Ishikawa (cell line): ENCODE results near the gene ADAR.
A peak's percentile ranks its signal among the peaks of the same experiment; 100 is the strongest.

Source experiments
- CEBPB ChIP-seq: IDR thresholded peaks from 2 replicates; pipeline ENCODE4 v1.6.1; 2012
- CREB1 ChIP-seq: IDR thresholded peaks from 2 replicates; pipeline ENCODE4 v1.6.1; 2012; ENCODE audit warnings: low read depth
- EGR1 ChIP-seq: IDR thresholded peaks from 2 replicates; pipeline ENCODE4 v1.6.1; 2012
- EP300 ChIP-seq: IDR thresholded peaks from 2 replicates; pipeline ENCODE4 v1.6.1; 2012; ENCODE audit warnings: borderline replicate concordance
- FOXM1 ChIP-seq: IDR thresholded peaks from 2 replicates; pipeline ENCODE4 v1.6.1; 2012; ENCODE audit warnings: low read depth, borderline replicate concordance
- NFIC ChIP-seq: IDR thresholded peaks from 2 replicates; pipeline ENCODE4 v1.6.1; 2012
- RAD21 ChIP-seq: IDR thresholded peaks from 2 replicates; pipeline ENCODE4 v1.6.1; 2012; ENCODE audit warnings: low read depth
- TAF1 ChIP-seq: IDR thresholded peaks from 2 replicates; pipeline ENCODE4 v1.6.1; 2012; ENCODE audit warnings: low read depth, mild to moderate bottlenecking
- TCF12 ChIP-seq: IDR thresholded peaks from 2 replicates; pipeline ENCODE4 v1.6.1; 2012; ENCODE audit warnings: low read depth
- TEAD4 ChIP-seq: IDR thresholded peaks from 2 replicates; pipeline ENCODE4 v1.6.1; 2012
- YY1 ChIP-seq: IDR thresholded peaks from 2 replicates; pipeline ENCODE4 v1.6.1; 2012; ENCODE audit warnings: low read depth
- ZBTB7A ChIP-seq: IDR thresholded peaks from 2 replicates; pipeline ENCODE4 v1.6.1; 2012; ENCODE audit warnings: low read depth
- TF ChIP-seq, protein P1 (sequence below): IDR thresholded peaks from 2 replicates; pipeline ENCODE4 v1.6.1; 2012; ENCODE audit warnings: low read depth, mild to moderate bottlenecking
- TF ChIP-seq, protein P2 (sequence below): IDR thresholded peaks from 2 replicates; pipeline ENCODE4 v1.6.1; 2012
- TF ChIP-seq, protein P3 (sequence below): IDR thresholded peaks from 2 replicates; pipeline ENCODE4 v1.6.1; 2012

The ADAR gene

DNA sequence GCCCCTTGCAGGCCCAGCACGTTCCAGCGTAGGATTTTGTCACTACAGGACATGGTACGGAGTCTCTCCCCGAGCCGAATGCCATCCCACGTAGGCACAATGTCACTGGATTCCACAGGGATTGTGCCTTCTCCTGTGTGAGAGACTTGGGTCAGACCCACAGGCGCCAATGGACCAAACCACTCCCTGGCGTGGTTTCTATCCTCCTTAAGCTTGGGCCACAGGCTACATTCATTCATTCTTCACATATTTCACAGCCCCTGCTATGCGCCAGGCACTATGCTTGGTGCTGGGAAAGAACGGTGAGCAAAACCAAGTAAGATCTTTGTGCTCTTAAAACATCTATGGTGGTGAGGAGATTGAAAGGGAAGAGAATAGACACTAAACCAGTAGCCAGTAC lies 21.8 kb downstream of the ADAR start:
- TF ChIP-seq, protein P1, sequence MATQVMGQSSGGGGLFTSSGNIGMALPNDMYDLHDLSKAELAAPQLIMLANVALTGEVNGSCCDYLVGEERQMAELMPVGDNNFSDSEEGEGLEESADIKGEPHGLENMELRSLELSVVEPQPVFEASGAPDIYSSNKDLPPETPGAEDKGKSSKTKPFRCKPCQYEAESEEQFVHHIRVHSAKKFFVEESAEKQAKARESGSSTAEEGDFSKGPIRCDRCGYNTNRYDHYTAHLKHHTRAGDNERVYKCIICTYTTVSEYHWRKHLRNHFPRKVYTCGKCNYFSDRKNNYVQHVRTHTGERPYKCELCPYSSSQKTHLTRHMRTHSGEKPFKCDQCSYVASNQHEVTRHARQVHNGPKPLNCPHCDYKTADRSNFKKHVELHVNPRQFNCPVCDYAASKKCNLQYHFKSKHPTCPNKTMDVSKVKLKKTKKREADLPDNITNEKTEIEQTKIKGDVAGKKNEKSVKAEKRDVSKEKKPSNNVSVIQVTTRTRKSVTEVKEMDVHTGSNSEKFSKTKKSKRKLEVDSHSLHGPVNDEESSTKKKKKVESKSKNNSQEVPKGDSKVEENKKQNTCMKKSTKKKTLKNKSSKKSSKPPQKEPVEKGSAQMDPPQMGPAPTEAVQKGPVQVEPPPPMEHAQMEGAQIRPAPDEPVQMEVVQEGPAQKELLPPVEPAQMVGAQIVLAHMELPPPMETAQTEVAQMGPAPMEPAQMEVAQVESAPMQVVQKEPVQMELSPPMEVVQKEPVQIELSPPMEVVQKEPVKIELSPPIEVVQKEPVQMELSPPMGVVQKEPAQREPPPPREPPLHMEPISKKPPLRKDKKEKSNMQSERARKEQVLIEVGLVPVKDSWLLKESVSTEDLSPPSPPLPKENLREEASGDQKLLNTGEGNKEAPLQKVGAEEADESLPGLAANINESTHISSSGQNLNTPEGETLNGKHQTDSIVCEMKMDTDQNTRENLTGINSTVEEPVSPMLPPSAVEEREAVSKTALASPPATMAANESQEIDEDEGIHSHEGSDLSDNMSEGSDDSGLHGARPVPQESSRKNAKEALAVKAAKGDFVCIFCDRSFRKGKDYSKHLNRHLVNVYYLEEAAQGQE, result no peak
- TF ChIP-seq EGR1 (no peak), TAF1 (no peak), TEAD4 (no peak), FOXM1 (no peak), CREB1 (no peak), EP300 (no peak), ZBTB7A (no peak), NFIC (no peak), TCF12 (no peak), YY1 (no peak), CEBPB (no peak), RAD21 (no peak)
- TF ChIP-seq, protein P2, sequence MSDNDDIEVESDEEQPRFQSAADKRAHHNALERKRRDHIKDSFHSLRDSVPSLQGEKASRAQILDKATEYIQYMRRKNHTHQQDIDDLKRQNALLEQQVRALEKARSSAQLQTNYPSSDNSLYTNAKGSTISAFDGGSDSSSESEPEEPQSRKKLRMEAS, result no peak
- TF ChIP-seq, protein P3, sequence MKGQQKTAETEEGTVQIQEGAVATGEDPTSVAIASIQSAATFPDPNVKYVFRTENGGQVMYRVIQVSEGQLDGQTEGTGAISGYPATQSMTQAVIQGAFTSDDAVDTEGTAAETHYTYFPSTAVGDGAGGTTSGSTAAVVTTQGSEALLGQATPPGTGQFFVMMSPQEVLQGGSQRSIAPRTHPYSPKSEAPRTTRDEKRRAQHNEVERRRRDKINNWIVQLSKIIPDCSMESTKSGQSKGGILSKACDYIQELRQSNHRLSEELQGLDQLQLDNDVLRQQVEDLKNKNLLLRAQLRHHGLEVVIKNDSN, result no peak

DNA sequence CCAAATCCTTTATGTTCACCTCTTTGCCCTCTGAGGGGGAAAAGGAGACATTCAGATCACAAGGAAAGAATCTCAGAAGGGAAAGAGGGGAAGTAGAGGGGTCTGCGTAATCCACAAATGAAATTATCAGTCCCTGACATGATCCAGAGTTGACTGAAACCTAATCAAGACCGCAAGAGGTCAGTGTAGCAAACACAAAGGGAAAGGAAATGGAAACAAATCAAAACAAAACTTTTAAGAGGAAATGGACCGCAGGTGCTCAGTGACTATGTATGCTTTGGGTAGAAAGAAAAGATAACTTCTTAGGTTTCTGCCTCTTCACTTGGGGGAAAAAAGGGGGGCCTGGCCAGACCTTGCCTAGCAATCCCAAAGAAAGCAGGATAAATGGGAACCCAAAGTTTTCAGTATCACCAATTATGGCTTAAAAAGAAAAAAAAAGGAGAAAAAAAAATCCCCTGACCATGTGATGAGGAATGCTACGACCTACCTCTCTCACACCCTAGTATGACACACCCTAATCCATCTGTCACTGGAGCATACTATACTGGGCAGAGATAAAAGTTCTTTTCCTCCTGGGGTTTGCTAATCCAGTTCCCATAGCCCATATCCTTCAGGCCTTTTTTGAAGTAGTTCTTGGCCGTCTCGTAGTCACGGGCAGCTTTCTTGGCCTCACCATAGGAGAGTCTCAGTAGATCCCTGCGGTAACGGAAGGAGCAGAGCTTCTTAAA lies 23.6 kb downstream of the ADAR start:
- TF ChIP-seq ZBTB7A, result no peak
- TF ChIP-seq EGR1, result no peak
- no peak for TF ChIP-seq YY1
- no peak for TF ChIP-seq TAF1
- TF ChIP-seq, protein P3, result no peak
- TF ChIP-seq TCF12, result no peak
- TF ChIP-seq FOXM1, result no peak
- TF ChIP-seq TEAD4, result no peak
- no peak for TF ChIP-seq CEBPB
- TF ChIP-seq CREB1, result no peak
- TF ChIP-seq RAD21, result no peak
- TF ChIP-seq, protein P2, result no peak

DNA sequence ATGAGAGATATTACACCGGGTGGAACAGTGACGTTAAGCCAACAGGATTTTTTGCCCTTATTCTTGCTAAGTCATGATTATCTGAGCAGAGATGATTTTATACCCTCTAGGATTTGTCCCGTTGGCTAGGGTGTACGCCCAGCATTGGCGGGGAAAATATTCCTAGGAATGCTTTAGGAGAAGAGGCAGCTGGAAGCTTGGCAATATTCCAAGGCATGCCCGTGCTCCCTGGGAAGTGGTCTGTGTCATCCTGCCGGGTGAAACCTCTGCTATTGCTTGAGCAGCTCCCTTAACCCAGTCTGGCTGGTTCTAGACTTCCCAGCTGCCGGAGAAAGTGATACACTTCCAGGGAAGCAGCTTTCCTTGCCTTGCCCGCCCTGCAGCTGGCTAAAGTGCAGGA lies 24.2 kb downstream of the ADAR start:
- TF ChIP-seq YY1, result no peak
- no peak for TF ChIP-seq CEBPB
- 0 out of 2 replicates have a peak, but pooled peaks have one; percentile 23 for TF ChIP-seq NFIC
- TF ChIP-seq TCF12, result no peak
- TF ChIP-seq, protein P3, result no peak

DNA sequence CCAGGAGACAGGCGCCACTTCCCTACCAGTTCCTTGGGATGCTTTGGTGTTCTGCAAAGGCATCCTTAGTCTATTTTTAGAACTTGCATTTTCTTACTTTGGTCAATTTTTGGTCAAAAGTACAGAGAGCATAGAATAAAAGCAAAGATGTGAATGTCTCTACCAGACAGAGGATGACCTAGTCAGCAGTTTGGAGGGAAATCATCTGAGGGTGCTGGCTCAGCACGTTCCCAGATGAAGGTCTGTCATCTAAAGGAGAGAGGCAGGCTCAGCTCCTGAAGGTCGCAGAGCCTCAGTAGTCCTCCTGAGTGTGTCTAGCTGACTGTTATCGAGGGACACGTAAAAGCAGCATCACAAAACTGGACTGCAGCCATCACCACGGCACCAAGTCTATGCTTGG lies 25.1 kb downstream of the ADAR start:
- no peak for TF ChIP-seq CEBPB
- TF ChIP-seq EP300, result no peak
- no peak for TF ChIP-seq CREB1
- TF ChIP-seq, protein P3, result no peak
- TF ChIP-seq EGR1, result no peak

DNA sequence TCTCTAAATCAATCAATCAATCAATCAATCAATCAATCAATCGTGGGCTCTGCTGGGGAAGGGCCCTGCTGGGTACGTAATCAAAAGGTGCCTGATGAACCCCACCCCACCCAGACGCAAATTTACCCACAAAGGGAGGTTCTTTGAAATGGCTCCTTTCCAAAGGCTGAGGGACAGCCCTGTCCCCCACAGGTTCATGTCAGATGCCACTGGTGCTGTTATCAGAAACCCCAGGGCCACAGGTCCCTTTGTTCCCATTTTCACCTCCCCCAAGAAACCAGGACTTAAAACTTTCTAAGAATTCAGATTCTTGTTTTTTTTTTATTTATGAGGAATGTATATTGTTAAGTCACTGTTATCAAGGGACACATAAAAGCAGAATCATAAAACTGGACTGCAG lies 26.2 kb downstream of the ADAR start:
- no peak for TF ChIP-seq NFIC
- no peak for TF ChIP-seq YY1
- TF ChIP-seq TCF12, result no peak
- no peak for TF ChIP-seq CREB1
- TF ChIP-seq FOXM1, result no peak
- TF ChIP-seq ZBTB7A, result no peak
- no peak for TF ChIP-seq CEBPB
- TF ChIP-seq TEAD4, result no peak
- TF ChIP-seq, protein P1, result no peak
- no peak for TF ChIP-seq RAD21
- TF ChIP-seq EP300, result no peak
- TF ChIP-seq EGR1, result no peak
- TF ChIP-seq, protein P3, result no peak
- TF ChIP-seq, protein P2, result no peak
- TF ChIP-seq TAF1, result no peak
